T-helper 22 cell (primary cell): ENCODE results near the gene CBX6.

ENCODE experiments used
- DNase-seq: peaks from one replicate; pipeline ENCODE4 v3.0.0-alpha.2; 2020; ENCODE audit warnings: low read depth

The CBX6 gene

DNA sequence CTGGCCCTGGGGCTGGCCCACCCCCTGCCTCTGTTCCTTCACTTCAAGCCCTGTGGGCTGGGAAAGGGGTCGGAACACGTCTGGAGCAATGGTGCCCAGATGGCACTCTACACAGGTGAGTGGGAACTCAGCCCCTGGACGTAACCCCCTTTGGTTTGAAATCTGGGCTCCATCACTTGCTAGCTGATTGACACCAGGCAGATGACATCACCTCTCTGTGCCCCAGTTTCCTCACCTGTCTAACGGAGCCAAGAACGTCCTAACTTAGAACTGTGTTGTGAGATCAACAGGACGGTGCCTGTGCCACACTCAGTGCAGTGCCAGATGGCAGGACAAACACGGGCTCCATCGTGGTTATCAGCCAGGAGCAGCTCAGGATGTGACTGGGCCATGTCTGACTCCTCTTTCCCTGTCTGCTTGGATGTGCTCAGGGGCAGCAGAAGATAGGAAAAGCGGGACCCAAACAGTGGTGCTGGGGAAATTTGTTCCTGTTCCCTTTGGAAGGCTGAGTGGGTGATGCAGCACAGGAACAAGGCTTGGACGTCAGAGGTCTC is 52.6 kb downstream of the CBX6 start:
- no peak for DNase-seq

DNA sequence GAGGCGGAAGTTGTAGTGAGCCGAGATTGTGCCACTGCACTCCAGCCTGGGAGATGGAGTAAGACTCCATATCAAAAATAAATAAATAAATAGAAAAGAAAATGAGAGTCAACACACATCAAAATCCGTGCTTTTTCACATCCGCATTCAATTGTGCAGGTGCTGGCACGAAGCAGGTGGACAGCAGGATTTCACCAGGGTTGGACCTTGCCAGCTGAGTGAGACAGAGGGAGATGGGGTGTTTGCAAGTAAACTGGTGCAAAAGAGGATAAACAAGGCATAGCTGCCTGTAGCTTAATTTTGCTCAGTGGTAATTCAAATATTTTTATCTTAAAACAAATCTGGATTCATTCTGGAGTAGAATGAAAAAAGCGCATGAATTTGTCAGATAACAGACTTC is 54.8 kb downstream of the CBX6 start:
- DNase-seq = no peak

DNA sequence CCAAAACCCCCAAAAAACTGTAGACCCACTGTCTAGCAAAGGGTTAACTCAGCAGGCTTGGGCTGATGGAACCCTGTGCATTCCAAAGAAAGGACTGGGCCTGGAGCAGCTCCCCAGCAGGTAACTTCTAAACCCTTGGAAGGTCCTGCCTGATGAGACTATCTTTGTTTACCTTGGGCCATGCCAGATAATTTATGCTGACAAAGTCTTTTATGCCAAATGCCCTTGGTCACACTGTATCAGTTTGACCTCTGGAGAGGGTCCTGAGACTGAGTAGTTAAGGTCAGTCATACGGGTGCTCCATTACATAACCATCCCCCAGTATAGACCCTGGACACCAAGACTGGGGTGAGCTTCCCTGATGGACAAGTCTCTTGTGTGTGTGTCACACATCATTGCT is 56.2 kb downstream of the CBX6 start:
- DNase-seq = no peak
